GM19238 (cell line): ENCODE measurements around the gene RBP5.

Experiments used
- DNase-seq: peaks from one replicate; pipeline ENCODE4 v3.0.0; 2011; ENCODE audit warnings: low spot score; ENCODE audit not compliant: insufficient read length

The RBP5 gene

GRCh38 chr12:7102582-7102981, 26.1 kb downstream of the RBP5 start:
- DNase-seq = no peak

GRCh38 chr12:7101694-7102131, 27.0 kb downstream of the RBP5 start:
- no peak for DNase-seq

- no peak for DNase-seq
These were observed 27.5 kb downstream of the RBP5 start for GRCh38 chr12:7101047-7101693.

- no peak for DNase-seq
These were observed 28.4 kb downstream of the RBP5 start for GRCh38 chr12:7100239-7100638.

GRCh38 chr12:7099290-7099996, 29.2 kb downstream of the RBP5 start:
- DNase-seq = no peak

GRCh38 chr12:7096979-7097378, 31.7 kb downstream of the RBP5 start:
- no peak for DNase-seq

GRCh38 chr12:7096006-7096932, 32.4 kb downstream of the RBP5 start:
- no peak for DNase-seq

- no peak for DNase-seq
These were observed 34.8 kb downstream of the RBP5 start for GRCh38 chr12:7093892-7094291.

- DNase-seq = no peak
These were observed 35.2 kb downstream of the RBP5 start for GRCh38 chr12:7093486-7093885.

- DNase-seq = no peak
These were observed 35.7 kb downstream of the RBP5 start for GRCh38 chr12:7092986-7093460.

- DNase-seq = peak; percentile 63
These were observed 36.3 kb downstream of the RBP5 start, which contains the start of gene C1R for GRCh38 chr12:7092229-7092985. Gene C1R, minus strand, starts transcription at chr12:7092445. Its CDS starts 57 bp downstream, at chr12:7092388.

GRCh38 chr12:7091660-7092228, 36.9 kb downstream of the RBP5 start:
- no peak for DNase-seq

- DNase-seq = no peak
These were observed 37.5 kb downstream of the RBP5 start for GRCh38 chr12:7091171-7091570.

- no peak for DNase-seq
These were observed 38.3 kb downstream of the RBP5 start for GRCh38 chr12:7090222-7090998.

- DNase-seq = no peak
These were observed 39.4 kb downstream of the RBP5 start for GRCh38 chr12:7089196-7089871.

GRCh38 chr12:7083125-7083524, 45.6 kb downstream of the RBP5 start:
- DNase-seq = no peak

GRCh38 chr12:7081037-7081436, 47.7 kb downstream of the RBP5 start:
- no peak for DNase-seq

- DNase-seq = no peak
These were observed 48.9 kb downstream of the RBP5 start for GRCh38 chr12:7079826-7080125.

- DNase-seq = no peak
These were observed 50.5 kb downstream of the RBP5 start for GRCh38 chr12:7078163-7078562.

GRCh38 chr12:7076493-7076892, 52.2 kb downstream of the RBP5 start:
- DNase-seq = no peak
